OCI-LY7 (cell line): Measurements from ENCODE around the gene FAM78B. TPM values are rescaled to one million over a fixed set of nuclear protein-coding genes. Genes with fewer than 3 reads are reported as not detected.

Experiments used
- BruUV-seq: library from RNA; stranded (reverse); fragments of 400-500 nt; replicated peaks from 2 replicates; lab custom pipeline; 2021; lab: Mats Ljungman, UMichigan
- CTCF ChIA-PET: fragments of 300-600 bp; sonication (Branson Sonifier 250); formaldehyde crosslinking; loops from one replicate; lab custom pipeline; 2022; ENCODE audit warnings: antibody characterized with exemption; ENCODE audit not compliant: unreplicated experiment; lab: Charles Lee
- POLR2A ChIA-PET: fragments of 300-600 bp; sonication (Branson Sonifier 250); formaldehyde crosslinking; loops from one replicate; lab custom pipeline; 2022; ENCODE audit warnings: antibody characterized with exemption; lab: Charles Lee
- DNase-seq: peaks from one replicate; pipeline ENCODE4 v3.0.0-alpha.2; 2015; ENCODE audit warnings: low spot score
- H2AFZ ChIP-seq: fragments of 200-600 bp; sonication (generic), shearing (Covaris generic); 2 replicates; pipeline ENCODE4 v1.6.1; 2014; ENCODE audit warnings: mild to moderate bottlenecking, antibody characterized with exemption, low read length, moderate library complexity
- H3K27ac ChIP-seq: fragments of 200-600 bp; sonication (generic); 2 replicates; pipeline ENCODE4 v1.5.1; 2014; ENCODE audit warnings: mixed run types, low read depth, mild to moderate bottlenecking, moderate library complexity, low read length, inconsistent platforms; ENCODE audit not compliant: poor library complexity, severe bottlenecking
- H3K36me3 ChIP-seq: fragments of 200-600 bp; sonication (generic); 2 replicates; pipeline ENCODE4 v1.6.1; 2014; ENCODE audit warnings: mild to moderate bottlenecking, antibody characterized with exemption, low read length, moderate library complexity, mixed read lengths; ENCODE audit not compliant: insufficient read depth
- H3K4me1 ChIP-seq: fragments of 200-600 bp; sonication (generic); 2 replicates; pipeline ENCODE4 v1.5.1; 2014; ENCODE audit warnings: mild to moderate bottlenecking, low read length; ENCODE audit not compliant: insufficient read depth, poor library complexity, severe bottlenecking
- H3K4me2 ChIP-seq: fragments of 200-600 bp; sonication (generic); 2 replicates; pipeline ENCODE4 v1.6.1; 2014; ENCODE audit warnings: mild to moderate bottlenecking, low read length
- H3K4me3 ChIP-seq: fragments of 200-600 bp; sonication (generic); 2 replicates; pipeline ENCODE4 v1.5.1; 2014; ENCODE audit warnings: mild to moderate bottlenecking, low read depth, low read length; ENCODE audit not compliant: poor library complexity, severe bottlenecking
- H3K79me2 ChIP-seq: fragments of 200-600 bp; sonication (generic); 2 replicates; pipeline ENCODE4 v1.6.1; 2016; ENCODE audit warnings: low read depth, mild to moderate bottlenecking, low read length, moderate library complexity, mixed read lengths; ENCODE audit not compliant: insufficient read depth
- H3K9me2 ChIP-seq: fragments of 200-600 bp; sonication (generic); 2 replicates; pipeline ENCODE4 v1.6.1; 2016; ENCODE audit warnings: mild to moderate bottlenecking, low read length, mixed read lengths; ENCODE audit not compliant: insufficient read depth
- H3K9me3 ChIP-seq: fragments of 200-600 bp; sonication (generic); 2 replicates; pipeline ENCODE4 v1.6.1; 2014; ENCODE audit warnings: mild to moderate bottlenecking, mixed run types, low read length, mixed read lengths
- H4K20me1 ChIP-seq: fragments of 200-600 bp; sonication (generic); 2 replicates; pipeline ENCODE4 v1.6.1; 2014; ENCODE audit warnings: mild to moderate bottlenecking, antibody characterized with exemption, low read length, moderate library complexity, mixed read lengths; ENCODE audit not compliant: insufficient read depth
- CTCF ChIP-seq: fragments of 200-600 bp; sonication (generic); conservative IDR thresholded peaks from 2 replicates; pipeline ENCODE4 v1.5.1; 2014; ENCODE audit warnings: mild to moderate bottlenecking, antibody characterized with exemption, low read length, moderate library complexity, mixed read lengths
- EZH2phosphoT487 ChIP-seq: fragments of 200-600 bp; sonication (generic); IDR thresholded peaks from 2 replicates; pipeline ENCODE4 v1.6.1; 2018; ENCODE audit warnings: low read depth, borderline replicate concordance, mild to moderate bottlenecking, mixed run types, antibody characterized with exemption, low read length, moderate library complexity, mixed read lengths
- intact Hi-C: fragments of 100-400 bp; cut with micrococcal nuclease; formaldehyde crosslinking; loops from one replicate; pipeline ENCODE4 v1.10.0; 2022; ENCODE audit not compliant: unreplicated experiment
- total RNA-seq, 2 experiments: library from RNA; depleted of rRNA in 1 of 2; stranded (reverse); fragments of >200 nt in 1 of 2; shearing (Covaris generic) in 1 of 2; gene quantifications; 2 replicates each; pipeline ENCODE4 v1.2.3, GENCODE V29; 2014 to 2022

FAM78B gene
- total RNA-seq, 2 experiments from 2014 or later = not detected

GRCh38 chr1:166080277-166080966 is 86.4 kb downstream of the FAM78B start:
- no peaks in the 10 kb centered on the region for H4K20me1 ChIP-seq
- H3K36me3 ChIP-seq = no peaks in the 10 kb centered on the region
- no peak for DNase-seq
- H3K4me3 ChIP-seq = no peak overlapping the region
- H3K79me2 ChIP-seq = no peaks in the 10 kb centered on the region
- CTCF ChIA-PET = no interaction called here
- no peaks in the 10 kb centered on the region for H3K9me2 ChIP-seq
- no peak overlapping the region for H3K27ac ChIP-seq
- TF ChIP-seq EZH2phosphoT487 = no peak
- no peak for TF ChIP-seq CTCF
- intact Hi-C loops = no loop called here
- POLR2A ChIA-PET = no interaction called here
- H3K4me1 ChIP-seq = no peaks in the 10 kb centered on the region
- H3K4me2 ChIP-seq = no peak overlapping the region
- no peak overlapping the region for H2AFZ ChIP-seq
- no peaks in the 10 kb centered on the region for H3K9me3 ChIP-seq
- BruUV-seq = no TSS peak

GRCh38 chr1:166079276-166079675 is 87.5 kb downstream of the FAM78B start:
- Histone ChIP-seq H3K4me1 (no peaks in the 10 kb centered on the region), H3K36me3 (no peaks in the 10 kb centered on the region), H3K4me3 (no peak overlapping the region), H3K79me2 (no peaks in the 10 kb centered on the region), H4K20me1 (no peaks in the 10 kb centered on the region), H3K27ac (no peak overlapping the region), H3K9me3 (no peaks in the 10 kb centered on the region), H3K9me2 (no peaks in the 10 kb centered on the region), H2AFZ (no peak overlapping the region), H3K4me2 (no peak overlapping the region)
- BruUV-seq = no TSS peak
- DNase-seq = no peak
- TF ChIP-seq CTCF = no peak
- no peak for TF ChIP-seq EZH2phosphoT487
- POLR2A ChIA-PET = no interaction called here
- intact Hi-C loops = no loop called here
- CTCF ChIA-PET = no interaction called here

- intact Hi-C loops = no loop called here
- H2AFZ ChIP-seq = no peak overlapping the region
- no peaks in the 10 kb centered on the region for H3K9me3 ChIP-seq
- H3K4me1 ChIP-seq = no peaks in the 10 kb centered on the region
- no peak overlapping the region for H3K27ac ChIP-seq
- ChIA-PET POLR2A (no interaction called here), CTCF (no interaction called here)
- H4K20me1 ChIP-seq = no peaks in the 10 kb centered on the region
- no peaks in the 10 kb centered on the region for H3K36me3 ChIP-seq
- no TSS peak for BruUV-seq
- no peaks in the 10 kb centered on the region for H3K9me2 ChIP-seq
- no peak overlapping the region for H3K4me2 ChIP-seq
- no peaks in the 10 kb centered on the region for H3K79me2 ChIP-seq
- no peak overlapping the region for H3K4me3 ChIP-seq
- no peak for TF ChIP-seq EZH2phosphoT487
- no peak for TF ChIP-seq CTCF
- DNase-seq = no peak
Observed at GRCh38 chr1:166073489-166073888, 93.3 kb downstream of the FAM78B start.
